ENCODE measurements around the gene RAP1GAP2.
A peak's percentile ranks its signal among the peaks of the same experiment; 100 is the strongest.

RAP1GAP2 gene

DNA sequence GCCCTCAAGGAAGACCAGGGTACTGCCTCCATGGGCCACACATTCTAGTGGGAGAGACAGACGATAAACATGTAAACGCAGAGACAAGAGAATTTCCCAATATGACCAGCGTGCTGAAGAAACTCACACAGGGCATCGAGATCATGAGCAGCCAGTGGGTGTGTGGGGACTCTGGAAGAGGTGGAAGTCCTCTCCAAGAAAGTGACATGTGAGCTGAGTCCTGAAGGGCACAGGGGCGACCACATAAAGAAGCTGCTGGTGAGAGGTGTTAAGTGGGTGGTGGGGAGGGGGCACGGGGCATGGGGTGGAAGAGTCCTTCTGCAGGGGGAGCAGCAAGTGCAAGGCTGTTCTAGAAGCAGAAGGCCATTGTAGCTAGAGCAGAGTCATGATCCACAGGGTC, 21.0 kb upstream of the RAP1GAP2 start:
- Histone ChIP-seq H4K12ac (ENCODE audit: low read depth, low read length) (no peak overlapping the region), H3K27ac (ENCODE audit: low read depth, low read length) (no peak overlapping the region), H3K9ac (ENCODE audit: low read length) (no peak overlapping the region), H3K9me3 (ENCODE audit: insufficient read depth, low read depth, low read length) (peaks cover 5% of the 10 kb centered on the region), H3K14ac (ENCODE audit: low read length) (no peak overlapping the region), H3K79me2 (ENCODE audit: control insufficient read depth, insufficient read depth, low read length, poor library complexity) (no peaks in the 10 kb centered on the region), H3K23ac (ENCODE audit: low read length) (no peak overlapping the region), H2BK5ac (ENCODE audit: low read depth, low read length, poor library complexity) (no peak overlapping the region), H3K79me1 (ENCODE audit: low read length) (no peaks in the 10 kb centered on the region), H3K4ac (ENCODE audit: low read depth, low read length) (no peak overlapping the region), H2AK5ac (ENCODE audit: low read length) (no peak overlapping the region), H4K8ac (ENCODE audit: low read depth, low read length) (no peak overlapping the region), H3K4me3 (ENCODE audit: low read depth, low read length) (no peak overlapping the region), H3K18ac (ENCODE audit: low read length) (no peak overlapping the region), H2BK120ac (ENCODE audit: insufficient read depth, low read length, poor library complexity) (no peak overlapping the region), H3K4me1 (ENCODE audit: control insufficient read depth in 1 of 2, insufficient read depth in 2 of 2, low read length in 2 of 2) (peaks cover 3% of the 10 kb centered on the region in 2 experiments), H2BK12ac (ENCODE audit: low read length) (no peak overlapping the region), H2AFZ (ENCODE audit: insufficient read depth, low read length, poor library complexity) (no peak overlapping the region), H3K36me3 (ENCODE audit: control insufficient read depth in 1 of 2, insufficient read depth in 2 of 2, low read length in 2 of 2) (no peaks in the 10 kb centered on the region), H3K27me3 (ENCODE audit: insufficient read depth, low read length) (peaks cover 8% of the 10 kb centered on the region), H3K4me2 (ENCODE audit: low read length) (no peak overlapping the region), H4K91ac (ENCODE audit: low read depth, low read length) (no peak overlapping the region)
- no CpG with 5 or more reads among the region's 6 CpGs for WGBS (ENCODE audit: extremely low coverage, insufficient coverage, insufficient read length)
- no peak for DNase-seq

- Histone ChIP-seq H3K79me2 (ENCODE audit: control insufficient read depth, insufficient read depth, low read length, poor library complexity) (no peaks in the 10 kb centered on the region), H3K9me3 (ENCODE audit: insufficient read depth, low read depth, low read length) (peaks cover 8% of the 10 kb centered on the region), H3K4me3 (ENCODE audit: low read depth, low read length) (peak overlapping the region; percentile 67), H3K18ac (ENCODE audit: low read length) (no peak overlapping the region), H4K12ac (ENCODE audit: low read depth, low read length) (no peak overlapping the region), H4K91ac (ENCODE audit: low read depth, low read length) (no peak overlapping the region), H3K4me2 (ENCODE audit: low read length) (peak overlapping the region; percentile 91), H3K23ac (ENCODE audit: low read length) (no peak overlapping the region), H2AK5ac (ENCODE audit: low read length) (no peak overlapping the region), H3K79me1 (ENCODE audit: low read length) (no peaks in the 10 kb centered on the region), H3K4ac (ENCODE audit: low read depth, low read length) (no peak overlapping the region), H3K14ac (ENCODE audit: low read length) (no peak overlapping the region), H3K27ac (ENCODE audit: low read depth, low read length) (no peak overlapping the region), H2AFZ (ENCODE audit: insufficient read depth, low read length, poor library complexity) (no peak overlapping the region), H3K9ac (ENCODE audit: low read length) (no peak overlapping the region), H4K8ac (ENCODE audit: low read depth, low read length) (no peak overlapping the region), H3K27me3 (ENCODE audit: insufficient read depth, low read length) (peaks cover 8% of the 10 kb centered on the region), H2BK12ac (ENCODE audit: low read length) (no peak overlapping the region), H2BK120ac (ENCODE audit: insufficient read depth, low read length, poor library complexity) (no peak overlapping the region), H3K36me3 (ENCODE audit: control insufficient read depth in 1 of 2, insufficient read depth in 2 of 2, low read length in 2 of 2) (no peaks in the 10 kb centered on the region), H2BK5ac (ENCODE audit: low read depth, low read length, poor library complexity) (no peak overlapping the region), H3K4me1 (ENCODE audit: control insufficient read depth in 1 of 2, insufficient read depth in 2 of 2, low read length in 2 of 2) (peaks cover 3% of the 10 kb centered on the region in 2 experiments)
- WGBS (ENCODE audit: extremely low coverage, insufficient coverage, insufficient read length) = no CpG with 5 or more reads among the region's 80 CpGs
- DNase-seq = peak in 1 of 2 donors; percentile 39
Observed at GRCh38 chr17:2776589-2777241, 19.5 kb upstream of the RAP1GAP2 start.

GRCh38 chr17:2777242-2777867, 18.9 kb upstream of the RAP1GAP2 start:
- H3K27ac ChIP-seq (ENCODE audit: low read depth, low read length) = no peak overlapping the region
- peaks cover 8% of the 10 kb centered on the region for H3K27me3 ChIP-seq (ENCODE audit: insufficient read depth, low read length)
- no peak overlapping the region for H2BK12ac ChIP-seq (ENCODE audit: low read length)
- H3K79me2 ChIP-seq (ENCODE audit: control insufficient read depth, insufficient read depth, low read length, poor library complexity) = no peaks in the 10 kb centered on the region
- H4K12ac ChIP-seq (ENCODE audit: low read depth, low read length) = no peak overlapping the region
- peak overlapping the region; percentile 67 for H3K4me3 ChIP-seq (ENCODE audit: low read depth, low read length)
- no peaks in the 10 kb centered on the region for H3K79me1 ChIP-seq (ENCODE audit: low read length)
- H2AFZ ChIP-seq (ENCODE audit: insufficient read depth, low read length, poor library complexity) = no peak overlapping the region
- H3K18ac ChIP-seq (ENCODE audit: low read length) = no peak overlapping the region
- no peak overlapping the region for H2AK5ac ChIP-seq (ENCODE audit: low read length)
- DNase-seq = no peak
- peak overlapping the region; percentile 91 for H3K4me2 ChIP-seq (ENCODE audit: low read length)
- H3K36me3 ChIP-seq (ENCODE audit: control insufficient read depth in 1 of 2, insufficient read depth in 2 of 2, low read length in 2 of 2) = no peaks in the 10 kb centered on the region
- H4K8ac ChIP-seq (ENCODE audit: low read depth, low read length) = no peak overlapping the region
- no peak overlapping the region for H2BK5ac ChIP-seq (ENCODE audit: low read depth, low read length, poor library complexity)
- no peak overlapping the region for H3K4ac ChIP-seq (ENCODE audit: low read depth, low read length)
- no peak overlapping the region for H3K14ac ChIP-seq (ENCODE audit: low read length)
- no CpG with 5 or more reads among the region's 11 CpGs for WGBS (ENCODE audit: extremely low coverage, insufficient coverage, insufficient read length)
- H3K23ac ChIP-seq (ENCODE audit: low read length) = no peak overlapping the region
- H3K9ac ChIP-seq (ENCODE audit: low read length) = no peak overlapping the region
- peaks cover 3% of the 10 kb centered on the region in 2 experiments for H3K4me1 ChIP-seq (ENCODE audit: control insufficient read depth in 1 of 2, insufficient read depth in 2 of 2, low read length in 2 of 2)
- H2BK120ac ChIP-seq (ENCODE audit: insufficient read depth, low read length, poor library complexity) = no peak overlapping the region
- H4K91ac ChIP-seq (ENCODE audit: low read depth, low read length) = no peak overlapping the region
- H3K9me3 ChIP-seq (ENCODE audit: insufficient read depth, low read depth, low read length) = peaks cover 9% of the 10 kb centered on the region

- no peak overlapping the region for H2AK5ac ChIP-seq (ENCODE audit: low read length)
- no peaks in the 10 kb centered on the region for H3K79me1 ChIP-seq (ENCODE audit: low read length)
- H3K4me2 ChIP-seq (ENCODE audit: low read length) = no peak overlapping the region
- H3K4me3 ChIP-seq (ENCODE audit: low read depth, low read length) = no peak overlapping the region
- no peak overlapping the region for H3K14ac ChIP-seq (ENCODE audit: low read length)
- H3K79me2 ChIP-seq (ENCODE audit: control insufficient read depth, insufficient read depth, low read length, poor library complexity) = no peaks in the 10 kb centered on the region
- H2BK120ac ChIP-seq (ENCODE audit: insufficient read depth, low read length, poor library complexity) = no peak overlapping the region
- no peaks in the 10 kb centered on the region for H3K36me3 ChIP-seq (ENCODE audit: control insufficient read depth in 1 of 2, insufficient read depth in 2 of 2, low read length in 2 of 2)
- H3K4ac ChIP-seq (ENCODE audit: low read depth, low read length) = no peak overlapping the region
- peaks cover 9% of the 10 kb centered on the region for H3K9me3 ChIP-seq (ENCODE audit: insufficient read depth, low read depth, low read length)
- no CpG with 5 or more reads among the region's 6 CpGs for WGBS (ENCODE audit: extremely low coverage, insufficient coverage, insufficient read length)
- peaks cover 8% of the 10 kb centered on the region for H3K27me3 ChIP-seq (ENCODE audit: insufficient read depth, low read length)
- no peak overlapping the region for H3K9ac ChIP-seq (ENCODE audit: low read length)
- H4K12ac ChIP-seq (ENCODE audit: low read depth, low read length) = no peak overlapping the region
- H2AFZ ChIP-seq (ENCODE audit: insufficient read depth, low read length, poor library complexity) = no peak overlapping the region
- no peak overlapping the region for H3K18ac ChIP-seq (ENCODE audit: low read length)
- H3K23ac ChIP-seq (ENCODE audit: low read length) = no peak overlapping the region
- H4K91ac ChIP-seq (ENCODE audit: low read depth, low read length) = no peak overlapping the region
- H3K4me1 ChIP-seq (ENCODE audit: control insufficient read depth in 1 of 2, insufficient read depth in 2 of 2, low read length in 2 of 2) = peaks cover 3% of the 10 kb centered on the region in 2 experiments
- H4K8ac ChIP-seq (ENCODE audit: low read depth, low read length) = no peak overlapping the region
- H2BK5ac ChIP-seq (ENCODE audit: low read depth, low read length, poor library complexity) = no peak overlapping the region
- no peak overlapping the region for H2BK12ac ChIP-seq (ENCODE audit: low read length)
- no peak overlapping the region for H3K27ac ChIP-seq (ENCODE audit: low read depth, low read length)
- no peak for DNase-seq
Observed at GRCh38 chr17:2778489-2778888, 17.7 kb upstream of the RAP1GAP2 start.
